CD8-positive, alpha-beta memory T cell (primary cell): Measurements from ENCODE around the gene SPNS2. TPM values are rescaled to one million over a fixed set of nuclear protein-coding genes. Genes with fewer than 3 reads are reported as not detected.

ENCODE experiments used
- CTCF ChIA-PET: fragments of 350-600 bp; sonication (Branson Sonifier 250); formaldehyde crosslinking; loops from one replicate; lab custom pipeline; 2021; ENCODE audit warnings: antibody characterized with exemption; lab: Charles Lee
- POLR2A ChIA-PET: fragments of 350-600 bp; sonication (Branson Sonifier 250); formaldehyde crosslinking; loops from one replicate; lab custom pipeline; 2021; ENCODE audit warnings: antibody characterized with exemption; lab: Charles Lee
- DNase-seq, 5 donors: peaks; one replicate each; pipeline versions ENCODE4 v3.0.0 to v3.0.0-alpha.2; 2020 to 2022; ENCODE audit warnings: mixed read lengths in 1 of 5
- H3K27ac ChIP-seq: one replicate; pipeline ENCODE4 v1.7.0; 2013; ENCODE audit warnings: low read depth, mild to moderate bottlenecking, low read length, moderate library complexity
- H3K27me3 ChIP-seq: 2 replicates; pipeline ENCODE4 v1.7.0; 2013; ENCODE audit warnings: low read length, mild to moderate bottlenecking; ENCODE audit not compliant: insufficient read depth, poor library complexity, severe bottlenecking
- H3K36me3 ChIP-seq: 2 replicates; pipeline ENCODE4 v1.7.0; 2013; ENCODE audit warnings: mild to moderate bottlenecking, low read length, moderate library complexity; ENCODE audit not compliant: insufficient read depth
- H3K4me1 ChIP-seq: 2 replicates; pipeline ENCODE4 v1.7.0; 2013; ENCODE audit warnings: mild to moderate bottlenecking, low read length, moderate library complexity; ENCODE audit not compliant: insufficient read depth
- H3K4me3 ChIP-seq: 2 replicates; pipeline ENCODE4 v1.7.0; 2013; ENCODE audit warnings: mild to moderate bottlenecking, low read length
- H3K9me3 ChIP-seq: 2 replicates; pipeline ENCODE4 v1.7.0; 2013; ENCODE audit warnings: mild to moderate bottlenecking, low read length
- H3K27ac Mint-ChIP-seq, 8 donors: one replicate each; pipeline ENCODE4 v1.8.0; 2020 to 2021; ENCODE audit warnings: mixed read lengths in 8 of 8, mild to moderate bottlenecking in 6 of 8, inconsistent platforms in 3 of 8, moderate library complexity in 3 of 8
- H3K27me3 Mint-ChIP-seq, 2 donors: one replicate each; pipeline ENCODE4 v1.8.0; 2020 to 2021; ENCODE audit warnings: mixed read lengths in 2 of 2, mild to moderate bottlenecking in 1 of 2, moderate library complexity in 1 of 2
- H3K36me3 Mint-ChIP-seq, 3 donors: one replicate each; pipeline ENCODE4 v1.8.0; 2020 to 2021; ENCODE audit warnings: mixed read lengths in 3 of 3, inconsistent platforms in 1 of 3, mild to moderate bottlenecking in 1 of 3
- H3K4me1 Mint-ChIP-seq, 3 donors: one replicate each; pipeline ENCODE4 v1.8.0; 2020 to 2021; ENCODE audit warnings: mixed read lengths in 3 of 3, inconsistent platforms in 1 of 3, mild to moderate bottlenecking in 1 of 3
- H3K4me3 Mint-ChIP-seq, 7 donors: one replicate each; pipeline ENCODE4 v1.8.0; 2020 to 2021; ENCODE audit warnings: mixed read lengths in 7 of 7, mild to moderate bottlenecking in 6 of 7, moderate library complexity in 4 of 7, inconsistent platforms in 2 of 7
- H3K9me3 Mint-ChIP-seq, 5 donors: one replicate each; pipeline ENCODE4 v1.8.0; 2020 to 2022; ENCODE audit warnings: mixed read lengths in 5 of 5, mild to moderate bottlenecking in 3 of 5, moderate library complexity in 2 of 5, inconsistent platforms in 1 of 5
- polyA plus RNA-seq: library from polyadenylated mRNA; unstranded; fragments of 300-500 nt; fragmentation: Illumina TruSeq; gene quantifications from one replicate; pipeline ENCODE4 v1.2.3, GENCODE V29; 2021
- total RNA-seq, 2 experiments: library from RNA; stranded (reverse); gene quantifications; one replicate each; pipeline ENCODE4 v1.2.3, GENCODE V29; 2021

SPNS2 gene
- total and polyA plus RNA-seq, 3 experiments from 2014 or later = 0.10 to 0.50 (median 0.49) TPM

DNA sequence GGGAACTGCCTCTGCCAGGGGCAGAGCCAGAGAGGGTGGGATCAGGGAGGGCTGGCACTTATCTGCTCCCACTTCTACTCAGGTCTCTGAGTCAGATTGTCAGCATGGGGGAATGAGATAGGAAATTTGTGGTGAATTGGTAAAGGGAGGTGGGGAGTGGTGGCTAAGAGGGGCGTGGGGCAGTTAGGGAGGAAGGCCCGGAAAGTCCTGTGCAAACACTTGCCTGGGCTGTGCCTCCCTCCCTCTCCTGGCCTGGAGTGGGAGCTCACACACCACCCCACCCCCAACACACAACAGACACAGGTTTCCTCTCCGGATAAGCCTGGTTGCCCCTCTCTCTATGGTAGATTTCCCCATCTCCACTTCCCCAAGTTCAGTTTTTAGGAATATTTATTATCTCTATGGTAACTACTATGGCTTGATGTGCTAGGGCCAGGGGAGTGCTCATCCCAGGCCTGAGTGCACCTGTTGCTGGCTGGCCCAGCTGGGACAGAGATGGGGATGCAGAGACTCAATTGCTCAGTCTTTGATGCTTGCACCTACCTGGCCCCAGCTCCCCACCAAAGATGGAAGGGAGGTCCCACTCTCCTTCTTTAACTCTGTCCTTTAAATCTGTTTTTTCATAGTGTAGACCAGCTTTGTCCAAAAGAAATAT is 2.7 kb downstream of the SPNS2 start:
- Histone ChIP-seq H3K9me3 (no peaks in the 10 kb centered on the region), H3K27me3 (peaks cover 17% of the 10 kb centered on the region), H3K36me3 (no peaks in the 10 kb centered on the region), H3K4me1 (peaks cover 30% of the 10 kb centered on the region), H3K4me3 (no peak overlapping the region), H3K27ac (no peak overlapping the region)
- DNase-seq = no peak
- Mint-ChIP-seq H3K9me3 (no peaks in the 10 kb centered on the region), H3K27me3 (peaks cover 9 to 12% of the 10 kb centered on the region in 2 donors), H3K4me3 (peak overlapping the region in 2 of 7 donors; percentile 7 to 68), H3K4me1 (peaks cover 22 to 51% (median 38%) of the 10 kb centered on the region in 3 donors), H3K27ac (no peak overlapping the region), H3K36me3 (no peaks in the 10 kb centered on the region)
- POLR2A ChIA-PET = no interaction called here
- CTCF ChIA-PET = no interaction called here

DNA sequence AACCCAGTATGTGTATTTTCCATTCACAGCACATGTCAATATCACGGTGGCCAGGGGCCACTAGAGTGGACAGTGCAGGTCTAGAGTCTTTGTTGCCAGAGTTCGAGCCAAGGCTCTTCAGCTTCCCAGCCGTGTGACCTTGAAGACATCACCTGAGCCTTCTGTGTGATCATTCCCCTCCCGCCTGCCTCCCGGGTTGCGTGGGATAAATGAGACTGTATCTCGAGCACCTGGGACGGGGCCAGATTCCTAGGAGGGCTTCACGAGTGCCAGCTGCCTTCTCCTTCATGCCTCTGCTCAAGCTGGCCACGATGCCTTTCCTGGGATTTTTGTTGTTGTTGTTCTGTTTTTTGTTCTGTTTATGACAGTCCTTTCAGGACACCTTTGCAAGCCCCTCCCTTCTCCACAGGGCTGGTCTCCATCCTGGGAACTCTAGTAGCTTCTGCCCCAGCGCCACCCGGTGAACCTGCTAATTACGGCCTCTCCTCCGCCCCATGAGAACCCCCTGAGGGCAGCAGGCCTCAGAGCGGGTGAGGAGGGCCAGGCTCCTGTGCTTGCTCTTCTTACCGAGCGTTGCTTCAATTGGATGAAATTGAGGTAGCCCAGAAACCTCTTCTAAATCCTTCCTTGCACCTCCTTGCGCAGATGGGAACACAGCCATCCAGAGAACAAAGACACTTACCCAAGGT is 3.9 kb downstream of the SPNS2 start:
- CTCF ChIA-PET = no interaction called here
- Histone ChIP-seq H3K4me3 (no peak overlapping the region), H3K27ac (no peak overlapping the region), H3K27me3 (peaks cover 17% of the 10 kb centered on the region), H3K9me3 (no peaks in the 10 kb centered on the region), H3K36me3 (no peaks in the 10 kb centered on the region), H3K4me1 (peaks cover 30% of the 10 kb centered on the region)
- peaks cover 9 to 12% of the 10 kb centered on the region in 2 donors for H3K27me3 Mint-ChIP-seq
- H3K4me1 Mint-ChIP-seq = peaks cover 22 to 47% (median 38%) of the 10 kb centered on the region in 3 donors
- H3K27ac Mint-ChIP-seq = peak overlapping the region in 1 of 8 donors; percentile 61
- POLR2A ChIA-PET = no interaction called here
- H3K4me3 Mint-ChIP-seq = peak overlapping the region in 1 of 7 donors; percentile 5
- H3K9me3 Mint-ChIP-seq = no peaks in the 10 kb centered on the region
- no peak for DNase-seq
- no peaks in the 10 kb centered on the region for H3K36me3 Mint-ChIP-seq

DNA sequence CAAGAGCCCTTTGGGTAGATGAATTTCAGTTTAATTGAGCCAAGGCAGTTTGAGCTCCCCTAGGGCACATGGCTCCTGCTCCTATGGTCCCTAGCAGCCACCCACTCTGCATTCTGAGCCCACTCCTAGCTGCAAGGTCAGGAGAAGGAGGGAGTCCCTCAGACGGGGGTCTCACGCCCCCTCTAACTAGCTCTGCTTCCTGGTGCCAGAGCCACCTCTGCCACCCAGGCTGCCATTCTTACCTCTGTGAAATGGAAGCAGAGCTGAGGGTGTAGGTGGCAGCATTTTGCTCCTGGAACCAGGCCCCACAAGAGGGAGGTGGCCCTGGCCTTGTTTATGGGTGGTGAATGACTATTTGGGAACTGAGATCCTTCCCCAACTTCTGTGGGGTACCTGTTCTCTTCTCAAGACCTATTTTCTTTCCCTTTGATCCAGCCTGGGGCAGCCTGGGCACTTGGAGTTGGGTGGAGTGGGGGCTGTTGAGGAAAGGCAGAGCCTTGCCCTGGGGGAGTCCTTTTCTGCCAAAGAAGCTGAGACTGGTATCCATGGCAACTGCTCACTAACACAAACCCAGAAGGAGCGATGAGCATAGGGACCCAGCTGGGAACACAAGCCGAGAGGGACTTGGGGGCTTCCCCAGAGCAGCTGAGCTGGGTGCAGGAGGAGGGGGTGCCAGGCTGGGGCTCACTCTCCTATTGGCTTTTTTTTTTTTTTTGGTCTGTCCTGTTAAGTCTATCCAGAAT is 4.8 kb downstream of the SPNS2 start:
- H3K4me3 Mint-ChIP-seq = no peak overlapping the region
- H3K4me1 Mint-ChIP-seq = peaks cover 27 to 51% (median 38%) of the 10 kb centered on the region in 3 donors
- ChIA-PET POLR2A (no interaction called here), CTCF (no interaction called here)
- no peak overlapping the region for H3K27ac ChIP-seq
- H3K4me3 ChIP-seq = no peak overlapping the region
- H3K4me1 ChIP-seq = peaks cover 30% of the 10 kb centered on the region
- H3K9me3 ChIP-seq = no peaks in the 10 kb centered on the region
- peaks cover 17% of the 10 kb centered on the region for H3K27me3 ChIP-seq
- peaks cover 9 to 12% of the 10 kb centered on the region in 2 donors for H3K27me3 Mint-ChIP-seq
- no peaks in the 10 kb centered on the region for H3K36me3 Mint-ChIP-seq
- H3K9me3 Mint-ChIP-seq = no peaks in the 10 kb centered on the region
- no peaks in the 10 kb centered on the region for H3K36me3 ChIP-seq
- peak overlapping the region in 2 of 8 donors; percentile 32 to 47 for H3K27ac Mint-ChIP-seq
- no peak for DNase-seq

DNA sequence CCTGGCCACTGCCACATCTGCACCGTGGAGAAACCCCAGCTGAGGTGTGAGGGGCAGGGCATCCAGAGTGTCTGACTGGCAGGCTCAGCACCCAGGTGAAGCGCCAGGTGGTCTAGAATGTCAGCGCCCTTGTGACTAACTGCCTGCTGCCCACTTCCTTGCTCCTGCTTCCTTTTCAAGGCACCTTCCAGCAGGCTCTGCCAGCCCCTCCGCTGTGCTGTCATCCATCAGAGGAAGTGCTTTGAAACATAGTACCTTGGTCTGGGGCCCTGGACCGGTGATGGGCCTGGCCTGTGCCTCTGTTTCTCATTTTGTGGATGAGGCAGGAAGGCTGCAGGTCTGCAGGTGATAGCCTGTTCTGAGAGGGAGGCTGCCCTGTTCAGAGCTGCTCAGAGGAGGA is 5.5 kb downstream of the SPNS2 start:
- no peak for DNase-seq
- Histone ChIP-seq H3K27me3 (peaks cover 17% of the 10 kb centered on the region), H3K36me3 (no peaks in the 10 kb centered on the region), H3K9me3 (no peaks in the 10 kb centered on the region), H3K4me3 (no peak overlapping the region), H3K4me1 (peaks cover 35% of the 10 kb centered on the region), H3K27ac (no peak overlapping the region)
- H3K36me3 Mint-ChIP-seq = no peaks in the 10 kb centered on the region
- ChIA-PET CTCF (interaction anchor here (1.0 to 2.2 kb wide), 2 partner anchors 13 to 62 kb away, joined by 4 to 6 read pairs; no protein-coding TSS in a partner anchor), POLR2A (no interaction called here)
- H3K27me3 Mint-ChIP-seq = peaks cover 9 to 12% of the 10 kb centered on the region in 2 donors
- peak overlapping the region in 5 of 8 donors; percentile 17 to 66 (median 32) for H3K27ac Mint-ChIP-seq
- peaks cover 34 to 58% (median 45%) of the 10 kb centered on the region in 3 donors for H3K4me1 Mint-ChIP-seq
- H3K9me3 Mint-ChIP-seq = no peaks in the 10 kb centered on the region
- H3K4me3 Mint-ChIP-seq = peak overlapping the region in 1 of 7 donors; percentile 20

DNA sequence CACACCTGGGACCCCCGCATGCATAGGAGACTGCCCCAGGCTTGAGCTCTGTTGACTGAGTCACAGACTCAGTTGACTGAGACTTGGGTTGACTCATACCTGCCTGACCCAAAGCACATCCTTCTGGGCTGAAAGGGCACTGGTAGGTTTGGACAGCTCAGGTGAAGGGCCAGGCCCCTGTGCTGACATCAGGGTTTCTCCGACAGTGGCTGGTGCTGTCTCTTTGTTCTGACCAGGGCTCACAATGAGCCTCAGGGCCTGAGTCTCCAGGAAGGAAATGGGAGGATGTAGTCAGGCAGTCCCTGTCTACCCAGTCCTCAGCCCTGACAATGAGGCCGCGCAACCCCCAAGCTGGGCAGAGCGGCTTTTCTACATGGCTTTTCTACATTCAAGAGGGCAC is 6.5 kb downstream of the SPNS2 start:
- Histone ChIP-seq H3K9me3 (no peaks in the 10 kb centered on the region), H3K36me3 (no peaks in the 10 kb centered on the region), H3K4me1 (peaks cover 31% of the 10 kb centered on the region), H3K27ac (no peak overlapping the region), H3K4me3 (no peak overlapping the region), H3K27me3 (peaks cover 16% of the 10 kb centered on the region)
- peaks cover 34 to 56% (median 42%) of the 10 kb centered on the region in 3 donors for H3K4me1 Mint-ChIP-seq
- no peak for DNase-seq
- no peaks in the 10 kb centered on the region for H3K36me3 Mint-ChIP-seq
- ChIA-PET POLR2A (interaction anchor here (0.8 kb wide), 1 partner anchor 73 kb away, joined by 6 read pairs; no protein-coding TSS in a partner anchor), CTCF (interaction anchor here (2.2 kb wide), 1 partner anchor 61 kb away, joined by 6 read pairs; no protein-coding TSS in a partner anchor)
- peak overlapping the region in 2 of 8 donors; percentile 30 to 71 for H3K27ac Mint-ChIP-seq
- H3K9me3 Mint-ChIP-seq = no peaks in the 10 kb centered on the region
- peaks cover 9 to 12% of the 10 kb centered on the region in 2 donors for H3K27me3 Mint-ChIP-seq
- H3K4me3 Mint-ChIP-seq = no peak overlapping the region

DNA sequence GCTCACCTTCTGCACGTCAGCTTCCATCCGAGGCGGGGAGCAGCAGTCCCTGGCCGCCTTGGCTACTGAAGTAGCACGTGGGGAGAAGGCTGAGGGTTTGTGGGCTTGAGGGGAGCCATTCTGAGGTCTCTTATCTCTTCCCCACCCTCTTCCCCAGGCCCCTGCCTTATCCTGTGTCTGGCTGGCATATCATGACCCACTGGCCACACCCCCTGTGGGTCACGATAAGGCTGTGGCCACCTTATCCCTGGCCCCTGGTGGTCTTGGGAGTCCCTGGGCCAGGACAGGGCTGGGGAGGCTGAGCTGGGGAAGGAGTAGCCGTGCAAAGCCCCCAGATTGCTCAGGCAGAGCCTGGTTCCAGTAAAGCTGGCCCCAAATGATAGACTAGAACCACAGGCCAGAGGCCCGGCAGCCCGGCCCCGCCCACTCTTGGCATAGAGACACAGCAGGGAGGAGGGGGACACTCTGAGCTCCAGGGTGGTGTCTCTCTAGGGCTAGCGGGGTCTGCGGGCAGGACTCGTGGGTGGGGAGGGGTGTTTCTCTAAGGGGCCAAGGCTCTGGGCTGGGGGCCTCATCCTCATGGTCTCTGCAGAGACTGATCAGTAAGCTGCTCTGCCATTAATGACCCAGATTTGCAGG is 7.6 kb downstream of the SPNS2 start:
- POLR2A ChIA-PET = no interaction called here

DNA sequence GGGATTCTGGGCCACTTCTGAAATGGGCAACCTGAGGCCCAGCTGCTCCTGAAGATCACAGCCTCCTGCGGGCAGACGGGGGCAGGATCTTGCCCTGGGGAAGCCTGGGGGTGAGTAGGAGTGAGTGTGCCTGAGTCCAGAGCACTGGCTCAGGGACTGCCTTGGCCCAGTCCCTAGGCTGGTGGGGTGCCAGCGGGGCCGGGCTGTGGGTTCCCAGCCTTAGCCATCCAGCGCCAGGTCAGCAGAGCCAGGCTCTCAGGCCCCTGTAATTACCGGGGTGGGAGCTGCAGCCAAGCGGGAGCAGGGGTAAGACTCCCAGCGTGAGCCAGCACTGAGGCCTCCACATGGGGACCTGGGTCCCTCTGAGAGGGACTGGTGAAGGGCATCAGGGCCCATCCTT is 8.2 kb downstream of the SPNS2 start:
- ChIA-PET POLR2A (no interaction called here), CTCF (interaction anchor here (1.5 kb wide), 1 partner anchor 59 kb away, joined by 5 read pairs; no protein-coding TSS in a partner anchor)
- Mint-ChIP-seq H3K36me3 (no peaks in the 10 kb centered on the region), H3K27me3 (peaks cover 3 to 5% of the 10 kb centered on the region in 2 donors), H3K9me3 (no peaks in the 10 kb centered on the region), H3K27ac (no peak overlapping the region), H3K4me1 (peaks cover 29 to 48% (median 30%) of the 10 kb centered on the region in 3 donors), H3K4me3 (no peak overlapping the region)
- Histone ChIP-seq H3K9me3 (no peaks in the 10 kb centered on the region), H3K4me3 (no peak overlapping the region), H3K4me1 (peaks cover 21% of the 10 kb centered on the region), H3K27me3 (no peaks in the 10 kb centered on the region), H3K27ac (no peak overlapping the region), H3K36me3 (no peaks in the 10 kb centered on the region)
- DNase-seq = no peak

More for the DNA sequence above, 7.6 kb downstream of the SPNS2 start:
- Mint-ChIP-seq H3K27me3 (peaks cover 5 to 7% of the 10 kb centered on the region in 2 donors), H3K4me3 (no peak overlapping the region), H3K27ac (no peak overlapping the region), H3K9me3 (no peaks in the 10 kb centered on the region), H3K36me3 (no peaks in the 10 kb centered on the region), H3K4me1 (peaks cover 30 to 53% (median 31%) of the 10 kb centered on the region in 3 donors)
- H3K27ac ChIP-seq = no peak overlapping the region
- H3K4me1 ChIP-seq = peaks cover 21% of the 10 kb centered on the region
- CTCF ChIA-PET = interaction anchor here (2.2 kb wide), 1 partner anchor 60 kb away, joined by 6 read pairs; no protein-coding TSS in a partner anchor
- no peaks in the 10 kb centered on the region for H3K9me3 ChIP-seq
- no peak for DNase-seq
- no peaks in the 10 kb centered on the region for H3K36me3 ChIP-seq
- H3K4me3 ChIP-seq = no peak overlapping the region
- H3K27me3 ChIP-seq = peaks cover 5% of the 10 kb centered on the region
